NCI-H1092 treated with DMSO at 0.1 percent for 48 hours (cell line): ENCODE data around the gene SMIM10L1.

Experiments
- DNase-seq: peaks from one replicate; lab custom pipeline; 2025; lab: John Stamatoyannopoulos, UW

SMIM10L1 gene

DNA sequence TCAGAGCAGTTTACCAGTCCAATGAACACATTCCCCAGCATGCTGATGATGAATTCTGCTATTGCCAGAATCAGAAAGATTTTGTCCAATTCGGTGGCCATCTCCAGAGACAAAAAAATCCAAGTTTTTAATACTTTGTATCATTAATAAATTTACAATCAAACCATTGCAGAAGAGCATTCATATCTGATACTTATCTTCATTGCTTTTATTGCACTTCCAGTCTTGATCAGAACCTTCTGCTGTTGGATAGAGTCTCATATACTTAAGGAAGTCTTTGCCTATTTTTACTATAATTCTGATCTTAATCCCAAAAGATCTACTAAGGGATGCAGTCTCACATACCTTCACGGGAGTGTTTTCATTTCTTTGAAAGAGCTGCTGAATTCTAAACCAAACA lies 15.8 kb downstream of the SMIM10L1 start, which contains the start of gene TAS2R42:
Gene TAS2R42 (minus strand): TSS at position 101 of the 400 bp plus-strand sequence. CDS start 0 bp downstream, at position 101.
- no peak for DNase-seq

GRCh38 chr12:11202811-11203210 lies 31.8 kb downstream of the SMIM10L1 start:
- DNase-seq: no peak

DNA sequence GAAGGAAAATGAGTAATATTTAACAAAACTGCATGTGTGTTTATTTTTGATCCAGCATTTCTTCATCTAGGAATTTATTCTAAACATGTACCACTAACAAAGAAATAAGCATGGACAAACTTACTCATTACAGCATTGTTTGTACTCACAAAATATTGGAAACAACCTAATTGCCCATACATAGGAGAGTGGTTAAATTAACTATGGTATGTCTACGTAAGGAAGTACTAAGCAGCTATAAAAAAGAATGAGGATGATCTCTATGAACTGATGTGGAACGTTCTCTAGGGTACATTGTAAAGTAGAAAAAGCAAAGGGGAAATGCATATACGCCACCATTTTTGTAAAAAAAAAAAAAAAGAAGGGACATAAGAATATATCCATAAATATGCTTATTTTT lies 33.2 kb downstream of the SMIM10L1 start:
- DNase-seq: no peak

DNA sequence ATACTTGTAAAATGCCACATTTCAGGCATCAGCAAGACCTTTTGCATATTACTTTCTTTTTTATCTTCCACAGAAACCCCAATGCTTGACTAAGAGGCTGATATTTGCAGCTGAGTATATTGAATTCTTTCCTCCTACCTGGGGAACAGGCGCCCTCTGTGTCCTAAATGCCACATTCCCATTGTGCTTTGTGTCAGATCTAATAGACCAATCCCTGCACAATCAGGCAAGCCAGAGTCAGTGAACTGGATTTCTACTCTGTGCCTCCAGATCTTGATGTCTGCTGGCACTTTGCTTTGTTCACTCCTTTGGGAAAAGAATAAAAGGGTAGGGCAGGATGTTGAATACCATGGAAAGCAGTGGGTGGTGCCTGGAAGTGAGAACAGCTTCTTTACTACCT lies 38.1 kb downstream of the SMIM10L1 start:
- DNase-seq: no peak
